ENCODE measurements around the gene GPR162. TPM values are rescaled to one million over a fixed set of nuclear protein-coding genes. Genes with fewer than 3 reads are reported as not detected.
A peak's percentile ranks its signal among the peaks of the same experiment; 100 is the strongest.

The GPR162 gene
- total and polyA plus RNA-seq, 8 donors: 9.0 to 15.7 (median 12.2) TPM

GRCh38 chr12:6786416-6787094 lies 35.1 kb upstream of the GPR162 start:
- Histone ChIP-seq H3K36me3 (no peaks in the 10 kb centered on the region), H3K4me1 (peaks cover 7 to 64% of the 10 kb centered on the region in 2 donors), H3K27ac (no peak overlapping the region), H3K9me3 (no peaks in the 10 kb centered on the region), H3K27me3 (no peaks in the 10 kb centered on the region), H3K4me3 (no peak overlapping the region)
- intact Hi-C loops (cut with DNase I): no loop called here
- no peak for ATAC-seq
- DNase-seq: no peak
- TF ChIP-seq, protein P1, sequence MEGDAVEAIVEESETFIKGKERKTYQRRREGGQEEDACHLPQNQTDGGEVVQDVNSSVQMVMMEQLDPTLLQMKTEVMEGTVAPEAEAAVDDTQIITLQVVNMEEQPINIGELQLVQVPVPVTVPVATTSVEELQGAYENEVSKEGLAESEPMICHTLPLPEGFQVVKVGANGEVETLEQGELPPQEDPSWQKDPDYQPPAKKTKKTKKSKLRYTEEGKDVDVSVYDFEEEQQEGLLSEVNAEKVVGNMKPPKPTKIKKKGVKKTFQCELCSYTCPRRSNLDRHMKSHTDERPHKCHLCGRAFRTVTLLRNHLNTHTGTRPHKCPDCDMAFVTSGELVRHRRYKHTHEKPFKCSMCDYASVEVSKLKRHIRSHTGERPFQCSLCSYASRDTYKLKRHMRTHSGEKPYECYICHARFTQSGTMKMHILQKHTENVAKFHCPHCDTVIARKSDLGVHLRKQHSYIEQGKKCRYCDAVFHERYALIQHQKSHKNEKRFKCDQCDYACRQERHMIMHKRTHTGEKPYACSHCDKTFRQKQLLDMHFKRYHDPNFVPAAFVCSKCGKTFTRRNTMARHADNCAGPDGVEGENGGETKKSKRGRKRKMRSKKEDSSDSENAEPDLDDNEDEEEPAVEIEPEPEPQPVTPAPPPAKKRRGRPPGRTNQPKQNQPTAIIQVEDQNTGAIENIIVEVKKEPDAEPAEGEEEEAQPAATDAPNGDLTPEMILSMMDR (IDR thresholded peaks at IDR 0.05): no peak

GRCh38 chr12:6787309-6787708 lies 34.3 kb upstream of the GPR162 start:
- Histone ChIP-seq H3K4me1 (peaks cover 7 to 72% of the 10 kb centered on the region in 2 donors), H3K4me3 (no peak overlapping the region), H3K36me3 (no peaks in the 10 kb centered on the region), H3K27me3 (no peaks in the 10 kb centered on the region), H3K27ac (no peak overlapping the region), H3K9me3 (no peaks in the 10 kb centered on the region)
- TF ChIP-seq, protein P1 (IDR thresholded peaks at IDR 0.05): no peak
- DNase-seq (no peak), ATAC-seq (no peak)
- intact Hi-C loops (cut with DNase I): no loop called here

GRCh38 chr12:6788972-6789924 lies 32.4 kb upstream of the GPR162 start, which contains the start of gene CD4:
Gene CD4 (plus strand): TSS chr12:6789528. CDS start chr12:6800139, 10,611 bp downstream.
- intact Hi-C loops (cut with DNase I): no loop called here
- ATAC-seq (peak; percentile 79), DNase-seq (peak in 3 of 4 donors; percentile 83 to 88 (median 85))
- TF ChIP-seq, protein P1 (IDR thresholded peaks at IDR 0.05): no peak
- Histone ChIP-seq H3K9me3 (no peaks in the 10 kb centered on the region), H3K36me3 (no peaks in the 10 kb centered on the region), H3K4me1 (peaks cover 7 to 82% of the 10 kb centered on the region in 2 donors), H3K27ac (peak within 1 kb of the TSS; percentile 74 to 81), H3K27me3 (no peaks in the 10 kb centered on the region), H3K4me3 (peak within 1 kb of the TSS; percentile 36 to 40)

- H3K27me3 ChIP-seq: no peaks in the 10 kb centered on the region
- peaks cover 7 to 68% of the 10 kb centered on the region in 2 donors for H3K4me1 ChIP-seq
- DNase-seq (no peak), ATAC-seq (no peak)
- H3K36me3 ChIP-seq: no peaks in the 10 kb centered on the region
- no peaks in the 10 kb centered on the region for H3K9me3 ChIP-seq
- TF ChIP-seq, protein P1 (IDR thresholded peaks at IDR 0.05): no peak
- intact Hi-C loops (cut with DNase I): no loop called here
- H3K4me3 ChIP-seq: peak overlapping the region in 1 of 2 donors; percentile 36
- H3K27ac ChIP-seq: peak overlapping the region; percentile 74 to 81
These were observed 31.0 kb upstream of the GPR162 start for GRCh38 chr12:6790496-6791150.

All from left lung (tissue), 10 donors.